Mammary epithelial cell (primary cell): ENCODE measurements around the gene RNF214.

Experiments
- EZH2 ChIP-seq: IDR thresholded peaks from 2 replicates; pipeline ENCODE4 v1.6.1; 2012; ENCODE audit warnings: low read length, inconsistent platforms, borderline replicate concordance
- TF ChIP-seq, protein P1 (sequence below), 2 donors: IDR thresholded peaks in 1 of 2; conservative IDR thresholded peaks in 1 of 2; 2 replicates each; pipeline ENCODE4 v1.5.1; 2011 to 2012; ENCODE audit warnings: inconsistent platforms in 2 of 2, low read length in 2 of 2, mild to moderate bottlenecking in 2 of 2, control low read depth in 1 of 2, low read depth in 1 of 2; ENCODE audit not compliant: insufficient read depth in 1 of 2; ENCODE audit errors: extremely low read depth in 1 of 2

- TF ChIP-seq, protein P1, sequence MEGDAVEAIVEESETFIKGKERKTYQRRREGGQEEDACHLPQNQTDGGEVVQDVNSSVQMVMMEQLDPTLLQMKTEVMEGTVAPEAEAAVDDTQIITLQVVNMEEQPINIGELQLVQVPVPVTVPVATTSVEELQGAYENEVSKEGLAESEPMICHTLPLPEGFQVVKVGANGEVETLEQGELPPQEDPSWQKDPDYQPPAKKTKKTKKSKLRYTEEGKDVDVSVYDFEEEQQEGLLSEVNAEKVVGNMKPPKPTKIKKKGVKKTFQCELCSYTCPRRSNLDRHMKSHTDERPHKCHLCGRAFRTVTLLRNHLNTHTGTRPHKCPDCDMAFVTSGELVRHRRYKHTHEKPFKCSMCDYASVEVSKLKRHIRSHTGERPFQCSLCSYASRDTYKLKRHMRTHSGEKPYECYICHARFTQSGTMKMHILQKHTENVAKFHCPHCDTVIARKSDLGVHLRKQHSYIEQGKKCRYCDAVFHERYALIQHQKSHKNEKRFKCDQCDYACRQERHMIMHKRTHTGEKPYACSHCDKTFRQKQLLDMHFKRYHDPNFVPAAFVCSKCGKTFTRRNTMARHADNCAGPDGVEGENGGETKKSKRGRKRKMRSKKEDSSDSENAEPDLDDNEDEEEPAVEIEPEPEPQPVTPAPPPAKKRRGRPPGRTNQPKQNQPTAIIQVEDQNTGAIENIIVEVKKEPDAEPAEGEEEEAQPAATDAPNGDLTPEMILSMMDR (conservative IDR thresholded peaks at IDR 0.05 in 1 of 2, IDR thresholded peaks at IDR 0.05 in 1 of 2; ENCODE audit: extremely low read depth in 1 of 2, insufficient read depth in 1 of 2, low read depth in 1 of 2, low read length in 2 of 2): no peak
- TF ChIP-seq EZH2: no peak
These were observed 17.9 kb upstream of the RNF214 start for GRCh38 chr11:117214404-117215110.
